8988T (cell line): ENCODE results near the gene PEX14.
A peak's percentile ranks its signal among the peaks of the same experiment; 100 is the strongest.
"Not testable (repeated sequence)": the region's sequence is repeated elsewhere in the genome, so short reads cannot be mapped to it uniquely, and the experiment has no call there.

Source experiments
- DNase-seq: peaks from one replicate; pipeline ENCODE4 v3.0.0; 2011

PEX14 gene, protein sequence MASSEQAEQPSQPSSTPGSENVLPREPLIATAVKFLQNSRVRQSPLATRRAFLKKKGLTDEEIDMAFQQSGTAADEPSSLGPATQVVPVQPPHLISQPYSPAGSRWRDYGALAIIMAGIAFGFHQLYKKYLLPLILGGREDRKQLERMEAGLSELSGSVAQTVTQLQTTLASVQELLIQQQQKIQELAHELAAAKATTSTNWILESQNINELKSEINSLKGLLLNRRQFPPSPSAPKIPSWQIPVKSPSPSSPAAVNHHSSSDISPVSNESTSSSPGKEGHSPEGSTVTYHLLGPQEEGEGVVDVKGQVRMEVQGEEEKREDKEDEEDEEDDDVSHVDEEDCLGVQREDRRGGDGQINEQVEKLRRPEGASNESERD

DNA sequence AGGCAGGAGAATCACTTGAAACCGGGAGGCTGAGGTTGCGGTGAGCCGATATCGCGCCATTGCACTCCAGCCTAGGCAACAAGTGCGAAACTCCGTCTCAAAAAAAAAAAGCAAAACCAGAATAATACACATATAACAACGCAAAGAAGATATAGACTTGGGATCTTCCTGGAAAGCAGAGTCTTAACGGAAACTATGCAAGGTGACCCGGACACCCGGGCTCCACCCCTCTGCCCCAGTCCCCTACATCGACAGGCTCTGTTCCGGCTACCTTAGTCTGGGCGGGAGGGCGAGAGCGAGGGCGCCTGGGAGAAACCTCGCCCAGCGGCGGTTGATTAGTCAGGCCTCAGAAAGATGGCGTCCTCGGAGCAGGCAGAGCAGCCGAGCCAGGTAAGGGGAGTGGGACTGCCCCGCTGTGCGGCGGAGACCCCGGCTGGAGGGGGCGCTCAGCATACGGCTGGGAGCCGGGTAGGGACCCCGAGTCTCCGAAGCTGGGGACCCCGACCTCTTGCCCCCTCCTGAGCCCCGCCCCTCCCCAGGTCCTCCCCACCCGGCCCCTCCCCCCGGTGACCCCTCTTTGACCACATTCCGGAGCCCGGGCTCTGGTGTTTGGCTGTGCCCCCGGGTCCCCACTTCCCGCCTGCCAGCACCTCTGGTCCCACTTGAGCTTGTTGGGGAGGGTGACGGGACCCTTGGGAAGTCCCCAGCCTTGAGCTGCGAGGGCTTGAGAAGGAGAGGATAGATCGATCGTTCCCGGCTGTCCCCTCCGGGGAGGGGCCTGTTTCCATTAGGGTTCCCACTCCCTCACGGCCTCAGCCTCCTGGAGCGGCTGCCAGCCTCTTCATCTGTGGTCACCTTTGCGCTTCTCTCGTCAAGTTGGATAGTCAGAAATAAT, at the start of gene PEX14:
TSS of gene PEX14 (plus strand) at position 338 of the 895 bp plus-strand sequence. CDS start at position 355, 17 bp downstream.
- DNase-seq: peak; percentile 79

DNA sequence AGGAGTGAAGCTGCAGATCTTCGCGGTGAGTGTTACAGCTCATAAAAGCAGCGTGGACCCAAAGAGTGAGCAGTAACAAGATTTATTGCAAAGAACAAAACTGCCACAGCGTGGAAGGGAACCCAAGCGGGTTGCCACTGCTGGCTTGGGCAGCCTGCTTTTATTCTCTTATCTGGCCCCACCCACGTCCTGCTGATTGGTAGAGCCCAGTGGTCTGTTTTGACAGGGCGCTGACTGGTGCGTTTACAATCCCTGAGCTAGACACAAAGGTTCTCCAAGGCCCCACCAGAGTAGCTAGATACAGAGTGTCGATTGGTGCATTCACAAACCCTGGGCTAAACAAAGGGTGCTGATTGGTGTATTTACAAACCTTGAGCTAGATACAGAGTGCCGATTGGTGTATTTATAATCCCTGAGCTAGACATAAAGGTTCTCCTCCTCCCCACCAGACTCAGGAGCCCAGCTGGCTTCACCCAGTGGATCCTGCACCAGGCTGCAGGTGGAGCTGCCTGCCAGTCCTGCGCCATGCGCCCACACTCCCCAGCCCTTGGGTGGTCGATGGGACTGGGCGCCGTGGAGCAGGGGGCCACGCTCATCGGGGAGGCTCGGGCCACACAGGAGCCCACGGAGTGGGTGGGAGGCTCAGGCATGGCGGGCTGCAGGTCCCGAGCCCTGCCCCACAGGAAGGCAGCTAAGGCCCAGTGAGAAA, 48.8 kb upstream of the PEX14 start:
- not testable (repeated sequence) for DNase-seq

DNA sequence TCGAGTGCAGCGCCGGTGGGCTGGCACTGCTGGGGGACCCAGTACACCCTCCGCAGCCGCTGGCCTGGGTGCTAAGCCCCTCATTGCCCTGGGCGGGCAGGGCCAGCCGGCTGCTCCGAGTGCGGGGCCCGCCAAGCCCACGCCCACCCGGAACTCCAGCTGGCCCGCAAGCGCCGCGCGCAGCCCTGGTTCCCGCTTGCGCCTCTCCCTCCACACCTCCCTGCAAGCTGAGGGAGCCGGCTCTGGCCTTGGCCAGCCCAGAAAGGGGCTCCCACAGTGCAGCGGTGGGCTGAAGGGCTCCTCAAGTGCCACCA, 48.3 kb upstream of the PEX14 start:
- DNase-seq: not testable (repeated sequence)

DNA sequence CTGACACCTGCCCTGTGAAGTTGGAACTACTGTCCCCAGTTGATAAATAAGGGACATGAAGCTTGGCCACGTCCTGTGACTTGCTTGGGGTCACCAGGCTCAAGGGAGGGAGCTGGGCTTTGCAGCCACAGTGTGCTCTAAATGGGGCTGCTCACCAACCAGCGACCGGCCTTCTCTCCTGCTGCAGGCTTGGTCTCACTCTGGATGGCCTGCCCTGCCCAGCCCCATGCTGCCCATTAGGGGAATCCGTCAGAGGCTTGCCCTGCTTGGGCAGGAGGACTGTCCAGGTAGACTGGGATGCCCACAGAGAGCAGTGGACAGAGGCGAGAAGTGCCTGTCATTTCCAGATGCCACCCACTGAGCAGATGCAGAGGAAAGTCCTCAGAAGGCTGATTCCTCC, 45.8 kb upstream of the PEX14 start:
- DNase-seq: no peak

DNA sequence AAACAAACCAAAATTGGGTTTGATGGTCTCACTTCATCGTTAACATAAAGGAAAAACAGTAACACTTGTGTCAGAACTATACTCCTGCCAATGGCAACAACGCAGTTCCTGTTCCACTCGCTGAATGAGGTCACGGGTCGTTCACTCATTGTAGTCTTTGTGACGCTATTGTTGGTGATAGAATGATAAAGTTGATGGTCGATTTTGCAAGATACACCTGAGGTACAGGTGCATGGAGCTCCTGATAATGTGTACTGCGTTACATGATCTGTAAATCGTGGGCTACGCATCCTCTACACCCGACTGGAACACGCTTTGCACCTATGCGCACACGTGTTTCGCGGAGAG, 44.9 kb upstream of the PEX14 start:
- DNase-seq: no peak

DNA sequence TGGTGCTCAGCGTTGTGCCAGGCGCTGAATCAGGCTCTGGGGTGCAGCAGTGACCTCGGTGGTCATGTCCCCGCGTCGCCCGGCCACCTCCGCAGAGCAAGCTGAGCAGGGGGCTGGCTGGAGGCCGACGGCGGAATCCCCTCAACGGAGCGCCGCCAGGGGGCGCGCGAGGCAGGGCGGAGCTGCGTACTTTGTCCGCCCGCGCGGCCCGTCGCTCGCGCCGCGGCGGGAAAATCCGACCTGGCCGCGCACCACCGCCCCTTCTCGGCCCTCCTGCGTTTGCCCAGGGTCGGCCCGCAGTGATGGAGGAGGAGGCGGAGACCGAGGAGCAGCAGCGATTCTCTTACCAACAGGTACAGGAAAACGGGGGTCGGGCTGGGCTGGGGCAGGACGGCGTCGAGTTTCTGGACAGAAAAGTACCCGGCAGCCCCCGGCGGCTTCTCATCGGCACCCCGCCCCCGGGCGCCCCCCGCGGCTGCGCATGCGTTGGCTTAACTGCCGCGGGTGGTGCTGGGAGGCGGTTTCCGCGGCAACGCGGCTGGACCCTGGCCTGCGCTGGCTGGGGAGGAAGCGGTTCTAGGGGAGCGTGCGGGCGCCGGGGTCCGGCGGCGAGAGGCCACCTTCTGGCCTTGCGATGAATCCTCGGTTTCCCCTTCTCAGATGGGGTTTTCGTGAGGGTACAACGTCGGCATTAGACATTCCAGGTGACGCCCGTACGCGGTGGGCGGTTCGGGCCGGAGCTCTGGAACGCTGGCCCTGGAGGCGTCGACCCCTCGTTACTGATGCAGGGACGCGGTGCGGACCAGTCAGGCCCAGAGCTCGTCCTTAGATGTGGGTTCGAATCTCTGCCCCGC, 44.3 kb upstream of the PEX14 start, which contains the start of gene CENPS:
TSS of gene CENPS (plus strand) at position 218 of the 854 bp plus-strand sequence. CDS start at position 303, 85 bp downstream.
- DNase-seq: peak; percentile 98

DNA sequence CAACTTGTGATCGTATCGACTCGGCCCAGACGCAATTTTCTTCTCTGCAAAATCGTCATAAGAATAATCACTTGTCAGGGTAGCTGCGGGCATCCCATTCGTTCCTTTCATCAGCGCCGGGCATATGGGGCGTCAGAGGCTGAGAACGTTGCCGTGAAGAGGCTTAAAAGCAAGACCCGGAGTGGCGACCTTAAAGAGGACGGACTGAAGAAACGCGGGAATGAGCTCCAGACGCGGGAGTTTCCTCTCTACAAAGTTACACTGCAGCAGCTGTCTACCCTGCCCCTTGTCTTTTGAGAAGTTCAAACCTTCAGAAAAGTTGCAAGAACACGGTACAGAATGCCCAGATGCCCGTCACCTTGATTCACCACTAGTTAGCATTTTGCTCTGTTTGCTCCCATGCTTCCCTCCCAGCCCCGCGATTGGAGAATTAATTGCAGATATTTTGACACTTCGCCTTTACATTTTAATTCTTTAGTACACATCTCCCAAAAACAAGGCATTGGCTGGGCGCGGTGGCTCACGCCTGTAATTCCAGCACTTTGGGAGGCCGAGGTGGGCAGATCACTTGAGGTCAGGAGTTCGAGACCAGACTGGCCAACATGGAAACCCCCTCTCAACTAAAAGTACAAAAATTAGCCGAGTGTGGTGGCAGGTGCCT, 43.5 kb upstream of the PEX14 start:
- DNase-seq: no peak

DNA sequence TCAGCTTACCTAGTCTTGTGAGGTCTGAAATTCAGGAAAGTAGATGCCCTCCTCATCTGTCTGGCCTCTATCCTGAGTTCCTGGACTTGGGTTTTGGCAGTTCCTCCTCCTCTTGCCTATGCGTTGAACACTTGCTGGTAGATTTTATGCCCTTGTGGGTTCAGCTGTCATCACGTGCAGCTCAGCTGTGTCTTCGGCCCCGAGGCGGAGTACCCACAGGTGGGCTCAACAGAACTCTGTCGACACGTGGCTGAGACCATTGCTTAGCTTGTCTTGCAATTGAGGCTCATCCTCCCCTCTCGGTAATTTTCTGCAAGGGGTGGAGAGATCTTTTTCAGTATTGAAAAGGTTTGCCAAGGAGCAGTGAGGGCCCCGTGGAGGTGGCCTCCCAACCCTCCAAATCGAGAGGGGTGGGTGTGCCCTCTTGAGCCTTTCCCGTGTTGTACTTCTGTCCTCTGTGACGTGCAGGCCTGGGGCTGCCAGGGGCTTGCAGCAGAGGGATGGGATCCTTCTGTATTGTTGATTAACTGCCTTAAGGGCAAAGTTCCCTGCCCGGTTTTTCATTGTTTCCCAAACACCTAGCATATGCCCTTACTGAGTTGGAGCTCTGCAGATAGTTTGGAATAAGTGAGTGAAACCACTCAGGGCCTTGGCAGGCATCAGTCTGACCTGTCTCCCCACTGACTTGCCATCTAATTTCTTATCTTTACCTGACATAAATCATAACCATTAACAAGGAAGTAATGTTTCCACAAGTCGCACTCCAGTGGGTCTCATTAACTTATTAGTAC, 41.6 kb upstream of the PEX14 start:
- no peak for DNase-seq

DNA sequence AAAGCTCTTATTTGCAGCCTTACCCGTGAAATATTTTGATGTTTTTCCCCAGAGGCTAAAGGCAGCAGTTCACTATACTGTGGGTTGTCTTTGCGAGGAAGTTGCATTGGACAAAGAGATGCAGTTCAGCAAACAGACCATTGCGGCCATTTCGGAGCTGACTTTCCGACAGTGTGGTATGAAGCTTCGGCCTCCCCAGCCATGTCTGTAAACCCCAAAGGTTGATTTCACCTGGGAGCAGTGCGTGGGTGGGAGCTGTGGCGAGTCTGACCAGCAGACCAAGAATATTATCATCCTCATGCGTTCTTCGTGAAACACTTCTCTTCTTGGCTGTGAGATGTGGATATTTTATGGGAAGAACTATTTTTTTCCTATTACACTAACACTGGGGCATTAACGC, 41.0 kb upstream of the PEX14 start:
- no peak for DNase-seq

DNA sequence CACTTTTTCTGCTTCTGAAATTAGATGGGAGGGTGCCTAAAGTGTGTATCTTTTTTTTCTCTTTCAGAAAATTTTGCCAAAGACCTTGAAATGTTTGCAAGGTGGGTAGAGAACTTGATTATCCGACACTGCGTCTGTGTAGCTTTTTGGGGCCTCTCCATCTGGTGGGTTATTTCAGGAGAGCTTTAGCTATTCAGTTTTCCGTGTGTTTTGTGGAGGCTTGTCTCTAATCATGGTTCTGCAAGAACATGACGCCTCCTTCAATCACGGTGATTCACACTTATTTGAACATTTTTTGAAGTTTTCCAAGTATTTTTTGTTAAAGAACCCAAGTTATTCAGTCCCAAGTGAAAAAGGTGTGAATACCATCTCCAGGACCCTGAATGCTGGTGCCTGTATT, 40.2 kb upstream of the PEX14 start:
- DNase-seq: no peak

DNA sequence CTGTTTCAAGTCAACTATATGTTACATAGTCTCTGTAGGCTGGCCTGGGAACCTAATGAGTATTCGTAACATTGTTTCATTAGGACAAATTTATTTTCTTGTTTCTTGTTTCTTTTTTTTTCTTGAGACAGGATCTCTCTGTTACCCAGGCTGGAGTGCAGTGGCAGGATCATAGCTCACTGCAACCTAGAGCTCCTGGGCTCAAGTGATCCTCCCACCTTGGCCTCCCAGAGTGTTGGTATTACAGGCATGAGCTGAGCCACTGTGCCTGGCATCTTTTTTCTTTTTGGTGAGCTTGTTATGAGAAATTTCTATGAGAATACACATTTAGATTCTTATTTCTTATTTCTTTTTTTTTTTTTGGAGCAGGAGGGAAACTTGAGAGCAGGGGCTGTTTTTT, 37.7 kb upstream of the PEX14 start:
- no peak for DNase-seq

DNA sequence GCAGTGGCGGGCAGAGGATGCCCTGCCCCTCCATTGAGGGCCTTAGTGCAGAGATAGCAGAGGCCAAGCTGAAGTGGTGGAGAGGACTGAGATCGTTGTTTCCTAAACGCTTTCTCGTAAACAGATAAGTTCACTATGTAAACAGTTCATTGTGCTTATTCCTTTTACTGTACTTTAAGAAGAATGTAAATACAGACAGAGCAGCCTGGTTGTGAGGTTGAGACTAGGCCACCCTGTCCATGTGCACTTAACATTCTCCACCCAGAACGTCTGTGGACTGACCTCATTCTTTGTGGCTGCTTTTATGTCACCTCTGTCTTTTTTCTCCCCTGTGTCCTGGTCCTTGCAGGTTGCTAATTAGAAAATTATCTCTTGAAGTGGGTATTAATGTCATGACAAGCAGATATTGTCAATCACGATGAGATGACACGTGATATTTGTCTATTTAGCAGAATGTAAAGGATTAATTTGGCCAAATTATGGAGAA, 36.0 kb upstream of the PEX14 start:
- DNase-seq: no peak

DNA sequence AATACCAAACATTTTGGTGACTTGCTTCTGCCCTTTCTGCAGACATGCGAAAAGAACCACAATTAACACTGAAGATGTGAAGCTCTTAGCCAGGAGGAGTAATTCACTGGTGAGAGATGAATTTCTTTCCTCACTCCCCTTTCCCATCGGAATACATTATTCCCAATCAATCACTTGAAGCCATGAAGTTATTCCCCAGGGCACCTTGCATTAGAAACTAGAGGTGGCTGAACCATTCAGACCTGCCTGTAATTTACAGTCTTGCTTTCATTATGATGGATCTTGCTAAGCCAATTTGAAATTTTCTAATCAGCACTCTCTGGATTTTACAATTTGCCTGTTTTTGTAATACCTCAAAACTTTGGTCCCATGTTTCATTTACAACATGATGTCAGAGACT, 34.4 kb upstream of the PEX14 start:
- DNase-seq: no peak

DNA sequence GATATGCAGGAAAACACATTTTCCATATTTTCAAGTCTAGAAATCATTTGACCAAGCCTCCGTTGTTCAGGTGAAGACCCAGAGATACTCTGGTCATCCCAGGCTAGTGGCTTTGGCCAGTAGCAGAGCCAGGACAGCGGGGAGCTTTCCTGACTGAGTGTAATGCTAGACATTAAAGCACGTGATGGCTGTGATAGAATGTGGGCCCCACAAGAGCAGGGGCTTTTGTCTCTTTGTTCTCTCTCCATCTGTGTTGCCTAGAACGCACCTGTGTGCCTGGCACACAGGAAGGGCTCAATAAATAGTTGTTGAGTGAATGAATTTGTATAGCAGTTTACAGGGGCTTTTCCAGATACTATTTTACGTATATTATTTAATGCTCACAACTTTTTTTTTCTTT, 34.0 kb upstream of the PEX14 start:
- DNase-seq: no peak

DNA sequence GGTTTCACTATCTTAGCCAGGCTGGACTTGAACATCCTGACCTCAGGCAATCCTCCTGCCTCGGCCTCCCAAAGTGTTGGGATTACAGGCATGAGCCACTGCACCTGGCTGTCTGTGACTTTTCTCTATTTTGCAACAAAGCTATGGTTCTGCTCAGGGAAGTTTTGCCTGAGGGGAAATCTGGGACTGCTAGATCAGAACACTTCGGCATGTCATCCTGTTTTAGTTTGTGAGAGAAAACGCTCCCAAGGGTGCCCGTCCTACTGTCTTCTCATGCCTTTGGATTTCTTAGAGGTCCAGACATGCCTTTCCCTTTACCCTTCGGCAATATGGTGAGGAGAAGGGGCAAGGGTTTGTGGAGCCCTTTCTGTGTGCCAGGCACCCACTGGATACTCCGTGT, 30.5 kb upstream of the PEX14 start:
- no peak for DNase-seq

DNA sequence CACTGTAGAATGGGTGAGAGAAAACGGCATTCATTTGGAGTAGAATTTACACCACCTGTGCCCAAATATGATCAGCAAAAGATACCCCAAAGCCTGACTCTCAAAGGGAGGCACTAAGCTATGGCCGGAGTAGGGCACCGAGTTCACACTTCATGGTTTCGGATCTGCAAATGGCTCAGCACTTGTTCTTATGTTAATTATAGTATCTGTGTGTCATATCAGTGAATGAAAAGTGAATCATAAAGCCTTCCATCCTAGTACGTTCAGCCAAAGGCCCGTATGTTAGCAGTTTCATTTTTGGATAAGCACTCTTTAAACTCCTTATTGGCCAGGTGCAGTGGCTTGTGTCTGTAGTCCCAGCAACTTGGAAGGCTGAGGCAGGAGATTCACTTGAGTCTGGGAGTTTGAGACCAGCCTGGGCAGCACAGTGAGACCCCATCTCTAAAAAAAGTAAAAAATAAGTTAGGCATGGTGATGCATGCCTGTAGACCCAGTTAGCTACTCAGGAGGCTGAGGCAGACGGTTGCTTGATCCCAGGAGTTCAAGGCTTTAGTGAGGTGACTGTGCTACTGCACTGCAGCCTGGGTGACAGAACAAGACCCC, 29.9 kb upstream of the PEX14 start:
- DNase-seq: no peak

DNA sequence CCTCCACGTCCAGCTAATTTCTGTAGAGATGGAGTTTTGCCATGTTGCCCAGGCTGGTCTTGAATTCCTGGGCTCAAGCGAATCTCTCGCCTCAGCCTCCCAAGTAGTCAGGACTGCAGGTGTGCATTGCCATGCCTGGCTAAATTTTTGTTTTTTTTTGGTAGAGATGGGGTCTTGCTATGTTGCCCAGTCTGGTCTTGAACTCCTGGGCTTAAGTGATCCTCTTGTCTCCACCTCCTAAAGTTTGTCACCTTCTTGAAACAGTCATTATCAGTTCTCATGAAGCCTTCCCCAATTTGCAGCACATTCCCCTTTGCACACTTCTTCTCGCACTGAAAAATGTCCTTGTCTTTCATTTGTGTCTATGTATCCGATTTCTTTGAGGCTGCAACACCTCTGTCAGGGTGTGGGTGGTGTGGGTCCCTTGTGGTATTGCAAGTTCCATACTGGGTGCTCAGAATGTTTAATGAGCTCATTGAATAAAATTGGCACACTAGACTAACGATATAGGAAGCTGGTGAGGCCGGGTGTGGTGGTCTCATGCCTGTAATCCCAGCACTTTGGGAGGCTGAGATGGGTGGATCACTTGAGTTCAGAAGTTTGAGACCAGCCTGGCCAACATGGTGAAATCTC, 27.8 kb upstream of the PEX14 start:
- no peak for DNase-seq

DNA sequence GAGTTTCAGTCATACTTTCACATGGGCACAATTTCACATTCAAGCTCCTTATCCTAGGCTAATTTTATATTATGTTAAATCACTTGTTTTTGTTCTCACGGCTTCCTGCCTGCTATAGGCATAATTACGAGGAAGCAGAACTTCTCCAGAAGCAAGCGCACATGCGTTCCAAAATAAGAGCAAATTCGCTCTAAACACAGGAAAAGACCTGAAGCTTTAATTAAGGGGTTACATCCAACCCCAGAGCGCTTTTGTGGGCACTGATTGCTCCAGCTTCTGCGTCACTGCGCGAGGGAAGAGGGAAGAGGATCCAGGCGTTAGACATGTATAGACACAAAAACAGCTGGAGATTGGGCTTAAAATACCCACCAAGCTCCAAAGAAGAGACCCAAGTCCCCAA, 25.0 kb upstream of the PEX14 start, which contains the start of gene CORT:
TSS of gene CORT (plus strand) at position 281 of the 400 bp plus-strand sequence. CDS start 193 bp downstream, outside the sequence.
- DNase-seq: no peak

DNA sequence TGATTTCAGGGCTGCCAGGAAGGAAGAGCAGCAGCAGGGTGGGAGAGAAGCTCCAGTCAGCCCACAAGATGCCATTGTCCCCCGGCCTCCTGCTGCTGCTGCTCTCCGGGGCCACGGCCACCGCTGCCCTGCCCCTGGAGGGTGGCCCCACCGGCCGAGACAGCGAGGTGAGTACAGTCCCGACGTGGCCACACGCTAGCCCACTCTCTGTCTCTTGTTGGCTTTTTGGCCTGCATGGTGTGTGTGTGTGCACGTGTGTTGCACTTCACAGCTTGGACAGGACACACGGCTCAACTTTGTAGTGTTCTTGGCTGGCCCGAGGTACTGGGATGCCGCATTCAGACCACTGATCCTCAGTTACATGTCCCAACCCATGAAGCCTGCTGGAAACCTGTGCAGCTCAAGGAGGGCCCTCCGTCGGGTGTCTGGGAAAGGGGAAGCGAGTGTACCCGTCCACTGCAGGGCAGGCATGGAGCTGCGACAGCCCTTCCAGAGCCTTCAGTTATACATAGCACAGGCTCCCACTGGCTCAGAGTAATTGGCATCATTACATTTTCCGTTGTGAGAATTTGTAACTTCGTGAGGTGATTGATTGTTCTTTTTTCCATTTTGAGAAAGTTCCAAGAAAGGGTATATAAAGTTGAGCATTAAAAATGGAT, 24.5 kb upstream of the PEX14 start:
- DNase-seq: no peak
